IPS-NIHi7 (cell line): ENCODE measurements around the gene MTMR1.

Source experiments
- DNase-seq: peaks from one replicate; pipeline ENCODE4 v3.0.0; 2012; ENCODE audit warnings: mixed read lengths; ENCODE audit errors: extremely low spot score

MTMR1 gene

GRCh38 chrX:150692831-150693724 lies at the start of gene MTMR1:
Gene MTMR1 (plus strand): TSS chrX:150693396. CDS start chrX:150693531, 135 bp downstream.
- DNase-seq = peak; percentile 43

GRCh38 chrX:150643958-150644357 lies 49.2 kb upstream of the MTMR1 start:
- DNase-seq = no peak

GRCh38 chrX:150644422-150644821 lies 48.8 kb upstream of the MTMR1 start:
- DNase-seq = no peak

GRCh38 chrX:150647331-150647730 lies 45.9 kb upstream of the MTMR1 start:
- no peak for DNase-seq

- DNase-seq = no peak
Observed at GRCh38 chrX:150648296-150648940, 44.8 kb upstream of the MTMR1 start.

- DNase-seq = no peak
Observed at GRCh38 chrX:150649096-150649870, 43.9 kb upstream of the MTMR1 start.

GRCh38 chrX:150651906-150652305 lies 41.3 kb upstream of the MTMR1 start:
- DNase-seq = no peak

- DNase-seq = no peak
Observed at GRCh38 chrX:150655788-150656187, 37.4 kb upstream of the MTMR1 start.

- DNase-seq = no peak
Observed at GRCh38 chrX:150663073-150663472, 30.1 kb upstream of the MTMR1 start.

GRCh38 chrX:150664290-150664689 lies 28.9 kb upstream of the MTMR1 start:
- no peak for DNase-seq

- DNase-seq = no peak
Observed at GRCh38 chrX:150676221-150676620, 17.0 kb upstream of the MTMR1 start.

GRCh38 chrX:150680974-150681373 lies 12.2 kb upstream of the MTMR1 start:
- DNase-seq = peak; percentile 52

GRCh38 chrX:150683112-150683511 lies 10.1 kb upstream of the MTMR1 start:
- DNase-seq = no peak

GRCh38 chrX:150683536-150684146 lies 9.6 kb upstream of the MTMR1 start:
- peak; percentile 30 for DNase-seq

GRCh38 chrX:150688911-150689451 lies 4.2 kb upstream of the MTMR1 start:
- DNase-seq = peak; percentile 44

- DNase-seq = no peak
Observed at GRCh38 chrX:150690126-150690525, 3.1 kb upstream of the MTMR1 start.

GRCh38 chrX:150692296-150692695 lies 900 bp upstream of the MTMR1 start:
- DNase-seq = no peak

- peak; percentile 64 for DNase-seq
Observed at GRCh38 chrX:150693725-150694574, 754 bp downstream of the MTMR1 start.

GRCh38 chrX:150694738-150695410 lies 1.7 kb downstream of the MTMR1 start:
- DNase-seq = no peak

- no peak for DNase-seq
Observed at GRCh38 chrX:150696331-150696730, 3.1 kb downstream of the MTMR1 start.
